ENCODE measurements around the gene SOWAHC. TPM values are rescaled to one million over a fixed set of nuclear protein-coding genes. Genes with fewer than 3 reads are reported as not detected.
"Not testable (repeated sequence)": the region's sequence is repeated elsewhere in the genome, so short reads cannot be mapped to it uniquely, and the experiment has no call there.

SOWAHC gene
- total RNA-seq = 10 to 100 TPM; 11.1 to 14.9 TPM
- polyA plus RNA-seq (2013, experiment 1 of 2) = 11.0 TPM
- polyA plus RNA-seq (2013, experiment 2 of 2) = 11.3 TPM
- long read RNA-seq, experiment 1, full-length matches to known transcripts = 10 of 10 reads
- long read RNA-seq, experiment 1, partial matches to known transcripts = 0 of 10 reads
- long read RNA-seq, experiment 1, other reads (novel, unspliced or antisense) = 0 of 10 reads
- long read RNA-seq, experiment 2, full-length matches to known transcripts = 33 of 34 reads
- long read RNA-seq, experiment 2, partial matches to known transcripts = 0 of 34 reads
- long read RNA-seq, experiment 2, other reads (novel, unspliced or antisense) = 1 of 34 reads
- long read RNA-seq, experiment 3, full-length matches to known transcripts = 1 of 1 reads
- long read RNA-seq, experiment 3, partial matches to known transcripts = 0 of 1 reads
- long read RNA-seq, experiment 3, other reads (novel, unspliced or antisense) = 0 of 1 reads
- long read RNA-seq, experiment 4, full-length matches to known transcripts = 5 of 5 reads
- long read RNA-seq, experiment 4, partial matches to known transcripts = 0 of 5 reads
- long read RNA-seq, experiment 4, other reads (novel, unspliced or antisense) = 0 of 5 reads

GRCh38 chr2:109613922-109614714 is at the start of gene SOWAHC, which contains the start of gene SEPTIN10:
Gene SOWAHC (plus strand): TSS chr2:109614364. CDS start chr2:109614490, 126 bp downstream.
Gene SEPTIN10 (minus strand): TSS chr2:109613966. CDS start chr2:109613827, 139 bp downstream.
- Histone ChIP-seq H3K9me3 (ENCODE audit: control insufficient read depth, low read length) (no peaks in the 10 kb centered on the region), H3K4me3 (ENCODE audit: low read length) (peak within 1 kb of the TSS; percentile 96), H3K27me3 (ENCODE audit: control insufficient read depth, insufficient read depth, low read length, poor library complexity, severe bottlenecking) (no peaks in the 10 kb centered on the region), H3K36me3 (ENCODE audit: control insufficient read depth, insufficient read depth, low read length) (no peaks in the 10 kb centered on the region), H3K9ac (ENCODE audit: extremely low read depth, low read length, poor library complexity, severe bottlenecking) (peak within 1 kb of the TSS; percentile 90), H3K27ac (ENCODE audit: low read depth, low read length) (peak within 1 kb of the TSS; percentile 96), H3K4me1 (ENCODE audit: control insufficient read depth, insufficient read depth, low read length) (peaks cover 4% of the 10 kb centered on the region)
- Mint-ChIP-seq H3K4me1 (peaks cover 31% of the 10 kb centered on the region), H3K36me3 (ENCODE audit: low read depth) (peaks cover 2% of the 10 kb centered on the region), H3K27me3 (ENCODE audit: insufficient read depth) (peaks cover 11% of the 10 kb centered on the region), H3K9me3 (no peaks in the 10 kb centered on the region), H3K27ac (peak within 1 kb of the TSS; percentile 96), H3K4me3 (peak within 1 kb of the TSS; percentile 92)
- WGBS, 2 experiments (ENCODE audit: insufficient coverage in 1 of 2, insufficient read length in 1 of 2) = 0% methylated on average over 29 to 104 of the region's 104 CpGs
- TF ChIP-seq, protein P1, sequence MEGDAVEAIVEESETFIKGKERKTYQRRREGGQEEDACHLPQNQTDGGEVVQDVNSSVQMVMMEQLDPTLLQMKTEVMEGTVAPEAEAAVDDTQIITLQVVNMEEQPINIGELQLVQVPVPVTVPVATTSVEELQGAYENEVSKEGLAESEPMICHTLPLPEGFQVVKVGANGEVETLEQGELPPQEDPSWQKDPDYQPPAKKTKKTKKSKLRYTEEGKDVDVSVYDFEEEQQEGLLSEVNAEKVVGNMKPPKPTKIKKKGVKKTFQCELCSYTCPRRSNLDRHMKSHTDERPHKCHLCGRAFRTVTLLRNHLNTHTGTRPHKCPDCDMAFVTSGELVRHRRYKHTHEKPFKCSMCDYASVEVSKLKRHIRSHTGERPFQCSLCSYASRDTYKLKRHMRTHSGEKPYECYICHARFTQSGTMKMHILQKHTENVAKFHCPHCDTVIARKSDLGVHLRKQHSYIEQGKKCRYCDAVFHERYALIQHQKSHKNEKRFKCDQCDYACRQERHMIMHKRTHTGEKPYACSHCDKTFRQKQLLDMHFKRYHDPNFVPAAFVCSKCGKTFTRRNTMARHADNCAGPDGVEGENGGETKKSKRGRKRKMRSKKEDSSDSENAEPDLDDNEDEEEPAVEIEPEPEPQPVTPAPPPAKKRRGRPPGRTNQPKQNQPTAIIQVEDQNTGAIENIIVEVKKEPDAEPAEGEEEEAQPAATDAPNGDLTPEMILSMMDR (conservative IDR thresholded peaks at IDR 0.05) = no peak
- peak; percentile 99 for DNase-seq

- Mint-ChIP-seq H3K27me3 (ENCODE audit: insufficient read depth) (no peaks in the 10 kb centered on the region), H3K36me3 (ENCODE audit: low read depth) (peaks cover 21% of the 10 kb centered on the region), H3K27ac (no peak overlapping the region), H3K4me1 (no peaks in the 10 kb centered on the region), H3K4me3 (no peak overlapping the region), H3K9me3 (no peaks in the 10 kb centered on the region)
- Histone ChIP-seq H3K27me3 (ENCODE audit: control insufficient read depth, insufficient read depth, low read length, poor library complexity, severe bottlenecking) (no peaks in the 10 kb centered on the region), H3K4me1 (ENCODE audit: control insufficient read depth, insufficient read depth, low read length) (no peaks in the 10 kb centered on the region), H3K27ac (ENCODE audit: low read depth, low read length) (no peak overlapping the region), H3K9me3 (ENCODE audit: control insufficient read depth, low read length) (no peaks in the 10 kb centered on the region), H3K4me3 (ENCODE audit: low read length) (no peak overlapping the region), H3K36me3 (ENCODE audit: control insufficient read depth, insufficient read depth, low read length) (peaks cover 59% of the 10 kb centered on the region), H3K9ac (ENCODE audit: extremely low read depth, low read length, poor library complexity, severe bottlenecking) (no peak overlapping the region)
- TF ChIP-seq, protein P1 (conservative IDR thresholded peaks at IDR 0.05) = no peak
- no peak for DNase-seq
- 86% methylated on average over 1 of the region's 1 CpG; no CpG with 5 or more reads in 1 of the 2 experiments for whole genome bisulfite sequencing, 2 experiments (ENCODE audit: insufficient coverage in 1 of 2, insufficient read length in 1 of 2)
Observed at GRCh38 chr2:109575373-109575772, 38.8 kb upstream of the SOWAHC start.

- H3K4me3 ChIP-seq (ENCODE audit: low read length); H3K27ac Mint-ChIP-seq; H3K9ac ChIP-seq (ENCODE audit: extremely low read depth, low read length, poor library complexity, severe bottlenecking); H3K27ac ChIP-seq (ENCODE audit: low read depth, low read length); H3K9me3 ChIP-seq (ENCODE audit: control insufficient read depth, low read length); H3K27me3 Mint-ChIP-seq (ENCODE audit: insufficient read depth); H3K4me3 Mint-ChIP-seq; H3K4me1 Mint-ChIP-seq; H3K9me3 Mint-ChIP-seq; H3K27me3 ChIP-seq (ENCODE audit: control insufficient read depth, insufficient read depth, low read length, poor library complexity, severe bottlenecking); DNase-seq; H3K4me1 ChIP-seq (ENCODE audit: control insufficient read depth, insufficient read depth, low read length): not testable (repeated sequence)
- WGBS, 2 experiments (ENCODE audit: insufficient coverage in 1 of 2, insufficient read length in 1 of 2) = 93% methylated on average over 5 of the region's 7 CpGs; no CpG with 5 or more reads in 1 of the 2 experiments
- peaks cover 18% of the 10 kb centered on the region for H3K36me3 Mint-ChIP-seq (ENCODE audit: low read depth)
- H3K36me3 ChIP-seq (ENCODE audit: control insufficient read depth, insufficient read depth, low read length) = peaks cover 56% of the 10 kb centered on the region
Observed at GRCh38 chr2:109577630-109578029, 36.5 kb upstream of the SOWAHC start.

Data from endodermal cell (in vitro differentiated cells).